Omental fat pad (tissue), 4 donors: ENCODE results near the gene MAST4. TPM values are rescaled to one million over a fixed set of nuclear protein-coding genes. Genes with fewer than 3 reads are reported as not detected.

Source experiments
- ATAC-seq: fragments of 150-250 bp; one replicate; pipeline ENCODE4 v1.9.1; 2016; ENCODE audit warnings: mild to moderate bottlenecking, moderate library complexity; ENCODE audit not compliant: low FRiP score
- DNase-seq: peaks from one replicate; pipeline ENCODE4 v3.0.0-alpha.2; 2019; ENCODE audit warnings: low spot score
- CTCF ChIP-seq, 3 donors: fragments of 450-650 bp; IDR thresholded peaks; one replicate each; pipeline ENCODE4 v1.5.1; 2016 to 2017; ENCODE audit warnings: antibody characterized with exemption in 3 of 3, mild to moderate bottlenecking in 3 of 3, moderate library complexity in 2 of 3
- total RNA-seq, 4 donors: library from RNA; depleted of rRNA; stranded (reverse); fragments of >200 nt; gene quantifications; one replicate each; pipeline ENCODE4 v1.1.0, GENCODE V29; 2016

The MAST4 gene
- total RNA-seq, 4 donors from 2014 or later = 52.2 to 76.8 (median 57.3) TPM

GRCh38 chr5:67081261-67081660, 485.1 kb downstream of the MAST4 start:
- no peak for TF ChIP-seq CTCF (IDR thresholded peaks at IDR 0.05)
- DNase-seq = no peak
- ATAC-seq = no peak

GRCh38 chr5:67082941-67083340, 486.7 kb downstream of the MAST4 start:
- DNase-seq = no peak
- no peak for TF ChIP-seq CTCF (IDR thresholded peaks at IDR 0.05)
- ATAC-seq = no peak

- TF ChIP-seq CTCF (IDR thresholded peaks at IDR 0.05) = no peak
- ATAC-seq (no peak), DNase-seq (no peak)
Measured at GRCh38 chr5:67085616-67086015, 489.4 kb downstream of the MAST4 start.

GRCh38 chr5:67089200-67089725, 493.1 kb downstream of the MAST4 start:
- TF ChIP-seq CTCF (IDR thresholded peaks at IDR 0.05) = no peak
- DNase-seq (no peak), ATAC-seq (no peak)

GRCh38 chr5:67090040-67090439, 493.8 kb downstream of the MAST4 start:
- no peak for TF ChIP-seq CTCF (IDR thresholded peaks at IDR 0.05)
- ATAC-seq = no peak
- DNase-seq = no peak

- no peak for TF ChIP-seq CTCF (IDR thresholded peaks at IDR 0.05)
- ATAC-seq = no peak
- DNase-seq = no peak
Measured at GRCh38 chr5:67090593-67090992, 494.4 kb downstream of the MAST4 start.

- no peak for TF ChIP-seq CTCF (IDR thresholded peaks at IDR 0.05)
- no peak for DNase-seq
- ATAC-seq = no peak
Measured at GRCh38 chr5:67092535-67092934, 496.3 kb downstream of the MAST4 start.
